Measurements from ENCODE around the gene OR2T33.
"Not testable (repeated sequence)": the region's sequence is repeated elsewhere in the genome, so short reads cannot be mapped to it uniquely, and the experiment has no call there.

The OR2T33 gene, protein sequence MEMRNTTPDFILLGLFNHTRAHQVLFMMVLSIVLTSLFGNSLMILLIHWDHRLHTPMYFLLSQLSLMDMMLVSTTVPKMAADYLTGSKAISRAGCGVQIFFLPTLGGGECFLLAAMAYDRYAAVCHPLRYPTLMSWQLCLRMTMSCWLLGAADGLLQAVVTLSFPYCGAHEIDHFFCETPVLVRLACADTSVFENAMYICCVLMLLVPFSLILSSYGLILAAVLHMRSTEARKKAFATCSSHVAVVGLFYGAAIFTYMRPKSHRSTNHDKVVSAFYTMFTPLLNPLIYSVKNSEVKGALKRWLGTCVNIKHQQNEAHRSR

DNA sequence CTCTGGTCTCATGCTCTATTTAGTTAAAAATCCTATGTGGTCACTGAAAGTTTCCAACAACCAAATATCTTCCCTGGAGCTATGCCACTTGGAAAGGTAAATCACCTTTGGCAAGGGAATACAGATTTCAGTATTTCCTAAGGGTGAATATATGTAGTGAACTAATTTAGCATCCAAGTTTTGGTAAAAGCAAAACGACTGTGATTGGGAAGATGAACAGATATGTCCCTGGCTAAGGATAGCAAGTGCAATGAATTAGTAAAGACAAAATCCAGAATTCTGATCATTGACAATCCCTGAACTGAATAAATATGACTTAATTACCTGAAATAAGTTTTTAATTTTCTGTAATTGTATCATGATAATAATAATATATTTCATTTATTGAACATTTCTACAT, at the start of gene OR2T33:
Gene OR2T33 (minus strand): TSS at position 101 of the 400 bp plus-strand sequence. CDS start 4,162 bp downstream, outside the sequence.
- in situ Hi-C loops (cut with MboI; ENCODE audit: low sequenced_read_pairs), result no loop called here

DNA sequence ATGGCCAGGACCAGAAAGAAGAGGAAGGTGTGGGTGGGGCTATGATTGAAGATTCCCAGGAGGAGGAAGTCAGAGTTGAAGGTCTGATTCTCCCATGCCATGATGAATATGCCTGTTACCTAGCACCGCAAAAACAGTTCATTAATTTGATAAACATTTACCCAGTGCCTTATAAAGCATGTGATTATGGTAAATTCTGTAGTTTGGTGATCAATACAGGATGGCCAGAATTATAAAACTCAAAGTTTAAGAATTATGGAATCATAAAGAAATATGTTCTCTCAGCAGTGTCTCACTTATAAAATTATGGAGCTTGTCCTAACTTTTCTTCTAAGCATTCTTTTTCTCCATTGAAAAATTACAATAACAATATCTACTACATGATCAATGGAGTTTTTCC, 46.7 kb upstream of the OR2T33 start, which contains the start of gene OR2M7:
Gene OR2M7 (minus strand): TSS at position 101 of the 400 bp plus-strand sequence. CDS start 0 bp downstream, at position 101.
- in situ Hi-C loops (cut with MboI; ENCODE audit: low sequenced_read_pairs), result no loop called here

DNA sequence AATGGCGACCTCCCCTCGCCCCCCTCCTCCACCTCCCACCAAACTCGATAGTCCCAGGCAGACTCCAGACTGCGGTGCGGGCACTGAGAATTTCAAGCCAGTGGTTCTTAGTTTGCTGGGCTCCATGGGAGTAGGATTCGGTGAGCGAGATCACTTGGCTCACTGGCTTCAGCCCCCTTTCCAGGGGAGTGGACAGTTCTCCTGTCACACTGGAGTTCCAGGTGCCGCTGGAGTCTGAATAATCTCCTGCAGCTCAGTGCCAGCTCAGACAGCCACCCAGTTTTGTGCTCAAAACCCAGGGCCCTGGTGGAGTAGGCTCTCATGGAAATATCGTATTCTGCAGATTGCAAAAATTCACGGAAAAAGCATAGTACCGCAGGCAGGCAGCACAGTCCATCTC, 39.0 kb upstream of the OR2T33 start:
- in situ Hi-C loops (cut with MboI; ENCODE audit: low sequenced_read_pairs), result no loop called here

DNA sequence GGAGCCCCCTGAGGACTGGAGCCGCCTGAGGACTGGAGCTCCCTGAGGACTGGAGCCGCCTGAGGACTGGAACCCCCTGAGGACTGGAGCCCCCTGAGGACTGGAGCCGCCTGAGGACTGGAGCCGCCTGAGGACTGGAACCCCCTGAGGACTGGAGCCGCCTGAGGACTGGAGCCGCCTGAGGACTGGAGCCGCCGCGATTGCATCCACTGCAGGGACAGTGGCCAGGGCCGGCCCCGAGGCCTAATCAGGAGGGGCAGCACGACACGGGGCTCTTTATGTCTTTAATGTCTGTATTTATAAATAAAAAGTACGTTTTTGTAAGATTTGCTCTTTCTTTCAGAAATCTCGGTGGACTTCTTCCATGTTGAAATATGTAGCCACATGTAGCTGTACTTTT, 29.0 kb upstream of the OR2T33 start:
- in situ Hi-C loops (cut with MboI; ENCODE audit: low sequenced_read_pairs), result not testable (repeated sequence)

DNA sequence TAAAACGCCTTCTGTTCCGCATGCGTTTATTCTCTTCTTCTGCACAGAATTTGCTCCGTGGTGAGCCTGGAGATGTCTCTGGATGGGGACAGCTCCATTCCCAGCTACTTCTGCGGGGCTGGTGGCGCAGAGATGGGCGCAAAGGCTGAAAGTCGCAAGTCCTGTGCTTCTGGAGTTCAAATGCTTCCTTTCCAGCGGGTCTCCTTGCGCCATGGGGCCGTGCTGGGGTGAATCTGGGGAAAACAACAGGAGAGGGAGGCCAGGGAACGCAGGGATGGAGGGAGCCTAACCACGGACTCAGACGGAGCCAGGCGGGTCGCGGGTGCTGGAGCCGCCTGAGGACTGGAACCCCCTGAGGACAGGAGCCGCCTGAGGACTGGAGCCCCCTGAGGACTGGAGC, 28.3 kb upstream of the OR2T33 start:
- in situ Hi-C loops (cut with MboI; ENCODE audit: low sequenced_read_pairs), result no loop called here

DNA sequence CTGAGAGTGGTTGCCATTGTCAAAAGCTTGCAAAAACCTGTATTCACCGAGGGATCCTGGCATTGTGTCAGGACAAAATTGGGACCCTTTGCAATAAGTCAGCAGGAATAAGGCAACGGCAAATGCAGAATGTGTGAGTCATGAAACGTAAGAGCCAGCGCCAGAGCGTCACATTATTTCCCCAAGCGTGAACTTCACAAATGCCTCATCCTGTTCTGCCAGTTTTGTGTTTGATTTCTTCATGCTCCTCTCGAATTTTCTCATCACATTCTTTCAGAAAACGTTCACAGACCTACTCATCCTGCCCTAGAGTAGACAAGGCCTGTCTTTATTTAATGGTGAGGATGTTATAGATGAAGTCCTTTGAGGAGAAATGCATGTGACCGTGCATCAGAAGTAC, 27.9 kb upstream of the OR2T33 start:
- in situ Hi-C loops (cut with MboI; ENCODE audit: low sequenced_read_pairs), result not testable (repeated sequence)

DNA sequence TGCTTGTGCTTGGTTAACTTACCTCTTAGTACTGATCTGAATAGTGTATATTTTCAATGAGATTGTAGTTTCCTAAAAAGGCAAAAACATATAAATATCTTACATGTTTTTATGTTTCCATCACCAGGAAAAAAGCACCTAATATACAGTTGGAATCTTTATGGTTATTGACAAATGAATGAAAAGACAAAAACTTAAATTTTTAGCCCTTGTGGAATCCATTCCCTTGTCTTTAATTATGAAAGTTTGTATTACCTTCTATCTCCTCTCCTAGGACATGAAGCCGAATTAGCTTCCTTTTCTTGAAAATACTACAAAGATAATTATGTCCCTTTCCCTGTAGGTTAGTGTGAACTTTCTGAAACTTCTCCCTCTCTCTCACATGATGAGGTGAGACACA, 25.5 kb upstream of the OR2T33 start, which contains the start of gene OR2T12:
Gene OR2T12 (minus strand): TSS at position 101 of the 400 bp plus-strand sequence. CDS start 7,846 bp downstream, outside the sequence.
- in situ Hi-C loops (cut with MboI; ENCODE audit: low sequenced_read_pairs), result no loop called here

DNA sequence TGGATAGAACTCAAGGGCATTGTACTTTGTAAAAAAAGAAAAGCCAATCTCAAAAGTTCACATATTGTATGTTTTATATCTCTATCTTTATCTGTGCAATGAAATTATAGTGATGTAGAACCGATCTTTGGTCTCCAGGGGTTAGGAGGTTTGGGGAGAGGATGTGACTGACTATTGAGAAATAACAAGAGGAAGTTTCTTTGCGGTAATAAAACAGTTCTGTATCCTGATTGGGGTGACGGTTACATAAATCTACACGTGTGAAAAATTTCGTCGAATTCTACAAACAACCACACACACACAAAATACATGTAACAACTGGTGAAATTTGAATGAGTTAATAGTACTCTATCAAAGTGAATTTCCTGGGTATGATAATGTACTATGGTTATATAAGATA, 10.6 kb upstream of the OR2T33 start:
- in situ Hi-C loops (cut with MboI; ENCODE audit: low sequenced_read_pairs), result no loop called here

DNA sequence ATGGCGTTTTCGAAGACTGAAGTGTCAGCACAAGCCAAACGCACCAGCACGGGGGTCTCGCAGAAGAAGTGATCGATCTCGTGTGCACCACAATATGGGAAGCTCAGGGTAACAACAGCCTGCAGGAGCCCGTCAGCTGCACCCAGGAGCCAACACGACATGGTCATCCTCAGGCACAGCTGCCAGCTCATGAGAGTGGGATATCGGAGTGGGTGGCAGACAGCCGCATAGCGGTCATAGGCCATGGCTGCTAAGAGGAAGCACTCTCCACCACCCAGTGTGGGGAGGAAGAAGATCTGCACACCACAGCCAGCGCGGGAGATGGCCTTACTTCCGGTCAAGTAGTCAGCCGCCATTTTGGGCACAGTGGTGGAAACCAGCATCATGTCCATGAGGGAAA, 4.6 kb downstream of the OR2T33 start:
- in situ Hi-C loops (cut with MboI; ENCODE audit: low sequenced_read_pairs), result not testable (repeated sequence)

DNA sequence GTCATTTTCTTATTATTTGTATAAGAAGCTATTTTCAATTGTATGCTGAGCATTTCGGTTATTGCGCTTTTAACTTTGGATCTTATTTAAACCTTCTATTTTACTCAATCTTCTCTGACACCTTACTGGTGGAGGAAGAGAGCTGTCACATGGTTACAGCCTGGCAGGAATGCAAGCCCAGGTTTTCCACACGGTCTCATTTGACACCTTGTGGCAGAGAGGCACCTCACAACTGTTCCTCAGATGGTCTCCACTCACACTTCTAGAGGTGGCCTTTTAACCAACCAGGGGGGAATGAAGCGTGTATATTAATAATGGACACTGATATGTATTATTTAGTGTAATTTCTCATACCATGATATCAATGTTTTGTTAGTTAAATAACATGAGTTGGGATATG, 9.6 kb downstream of the OR2T33 start:
- in situ Hi-C loops (cut with MboI; ENCODE audit: low sequenced_read_pairs), result no loop called here

DNA sequence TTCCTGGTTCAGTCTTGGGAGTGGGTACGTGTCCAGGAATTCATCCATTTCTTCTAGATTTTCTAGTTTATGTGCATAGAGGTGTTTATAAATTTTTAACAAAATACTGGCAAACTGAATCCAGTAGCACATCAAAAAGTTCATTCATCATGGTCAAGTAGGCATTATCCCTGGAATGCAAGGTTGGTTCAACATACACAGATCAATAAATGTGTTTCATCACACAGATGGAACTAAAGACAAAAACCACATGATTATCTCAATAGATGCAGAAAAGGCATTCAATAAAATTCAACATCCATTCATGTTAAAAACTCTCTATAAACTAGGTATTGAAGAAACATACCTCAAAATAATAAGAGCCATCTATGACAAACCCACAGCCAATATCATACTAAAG, 18.5 kb downstream of the OR2T33 start:
- in situ Hi-C loops (cut with MboI; ENCODE audit: low sequenced_read_pairs), result not testable (repeated sequence)

DNA sequence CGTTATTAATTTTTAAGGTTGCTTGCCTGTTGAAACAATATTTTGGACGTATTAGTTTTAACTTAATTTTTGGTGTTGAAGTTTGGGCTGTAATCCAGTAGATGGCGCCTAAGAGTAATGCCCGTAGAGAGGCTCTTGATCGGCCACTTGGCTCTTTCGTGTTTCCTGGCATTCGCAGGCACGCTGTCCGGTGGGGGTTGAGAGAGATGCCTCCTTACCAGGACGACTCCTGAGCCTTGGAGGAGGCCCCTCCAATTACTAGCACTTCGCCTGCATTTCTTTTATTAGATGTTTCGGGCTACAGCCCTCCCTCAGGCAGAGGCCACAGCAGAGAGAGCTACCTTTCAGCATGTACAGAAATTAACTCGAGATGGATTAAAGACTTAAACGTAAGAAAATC, 34.6 kb downstream of the OR2T33 start:
- in situ Hi-C loops (cut with MboI; ENCODE audit: low sequenced_read_pairs), result no loop called here

DNA sequence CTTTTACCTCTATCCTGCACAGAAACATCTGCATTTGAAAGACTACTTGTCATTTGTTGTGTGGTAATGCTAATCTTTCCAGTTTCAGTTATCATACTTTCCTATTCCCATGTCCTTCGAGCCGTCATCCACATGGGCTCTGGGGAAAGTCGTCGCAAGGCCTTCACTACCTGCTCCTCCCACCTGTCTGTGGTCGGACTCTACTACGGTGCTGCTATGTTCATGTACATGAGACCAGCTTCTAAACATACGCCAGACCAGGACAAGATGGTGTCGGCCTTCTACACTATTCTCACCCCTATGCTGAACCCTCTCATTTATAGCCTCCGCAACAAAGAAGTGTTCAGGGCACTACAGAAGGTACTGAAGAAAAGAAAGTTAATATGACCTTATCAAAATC, 38.3 kb downstream of the OR2T33 start:
- in situ Hi-C loops (cut with MboI; ENCODE audit: low sequenced_read_pairs), result no loop called here

DNA sequence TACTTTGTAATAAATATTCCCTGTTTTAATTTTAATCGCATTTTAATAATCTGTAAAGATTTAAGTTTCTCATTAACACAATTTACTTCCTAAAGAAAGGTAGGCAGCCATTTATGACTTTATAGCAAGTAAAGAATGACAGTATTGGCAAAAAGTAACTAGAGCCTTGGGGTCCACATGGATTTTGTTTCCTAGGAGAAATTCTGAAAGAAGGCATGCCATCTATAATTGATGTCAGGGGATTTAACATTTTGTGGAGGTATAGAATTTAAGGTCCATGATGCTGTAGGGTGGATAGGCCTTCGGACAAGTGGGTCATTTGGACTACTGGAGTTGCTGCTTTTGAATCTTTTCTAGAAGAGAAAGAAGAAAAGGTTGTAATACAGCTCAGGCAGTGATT, 46.7 kb downstream of the OR2T33 start, which contains the start of gene OR2M4:
Gene OR2M4 (plus strand): TSS at position 301 of the 400 bp plus-strand sequence. CDS start 7,512 bp downstream, outside the sequence.
- in situ Hi-C loops (cut with MboI; ENCODE audit: low sequenced_read_pairs), result no loop called here

DNA sequence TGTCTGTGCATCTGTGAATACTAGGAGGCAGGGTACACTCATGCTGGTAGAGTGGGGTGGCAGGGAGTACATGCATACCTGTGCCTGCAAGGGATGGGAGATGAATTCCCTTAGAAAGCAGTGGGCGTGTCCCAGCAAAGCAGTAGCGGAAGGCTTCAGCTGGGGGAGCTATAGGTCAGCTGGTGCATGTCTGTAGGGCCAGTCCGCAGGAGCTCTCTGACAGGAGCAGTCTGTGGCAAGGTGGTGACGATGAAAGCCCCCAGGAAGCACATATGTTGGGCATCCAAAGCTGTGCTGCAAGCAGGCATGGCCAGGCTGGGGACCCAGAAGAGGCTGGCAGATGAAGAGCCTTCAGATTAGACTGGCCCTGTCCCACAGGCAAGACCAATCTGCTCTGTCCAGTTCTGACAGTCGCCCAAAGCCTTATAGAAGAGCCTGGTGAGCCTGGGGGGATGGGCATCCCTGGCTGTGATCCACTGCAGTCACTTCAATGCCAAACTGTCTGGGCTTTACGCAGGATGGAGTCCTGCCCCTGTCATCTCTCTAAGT, 48.3 kb downstream of the OR2T33 start:
- in situ Hi-C loops (cut with MboI; ENCODE audit: low sequenced_read_pairs), result no loop called here

DNA sequence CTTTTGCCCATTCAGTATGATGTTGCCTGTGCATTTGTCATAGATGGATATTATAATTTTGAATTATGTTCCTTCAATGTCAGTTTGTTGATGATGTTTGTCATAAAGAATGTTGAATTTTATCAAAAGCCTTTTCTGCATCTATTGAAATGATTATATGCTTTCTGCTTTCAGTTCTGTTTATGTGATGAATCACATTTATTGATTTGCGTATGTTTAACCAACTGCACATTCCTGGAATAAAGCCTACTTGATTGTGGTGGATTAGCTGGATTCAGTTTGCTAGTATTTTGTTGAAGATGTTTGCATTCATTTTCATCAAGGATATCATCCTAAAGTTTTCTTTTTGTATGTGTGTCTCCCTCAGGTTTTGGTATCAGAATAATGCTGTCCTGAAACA, 52.2 kb downstream of the OR2T33 start:
- in situ Hi-C loops (cut with MboI; ENCODE audit: low sequenced_read_pairs), result no loop called here

All from HL-60/S4 treated with phorbol 12-myristate 13-acetate at 8.2 ng/mL for 4 days and 3 days (cell line).